Stimulated activated CD8-positive, alpha-beta memory T cell treated with anti-CD3 and anti-CD28 coated beads, Interleukin-12 subunit alpha, Interleukin-12 subunit beta, amount 100 ng/mL, for 4 hours (primary cell): ENCODE data around the gene DIPK1C.

Experiments used
- DNase-seq: peaks from one replicate; pipeline ENCODE4 v3.0.0-alpha.2; 2020; ENCODE audit warnings: low read depth

DIPK1C gene

GRCh38 chr18:74451148-74451547 is 6.0 kb downstream of the DIPK1C start:
- no peak for DNase-seq

GRCh38 chr18:74450626-74451025 is 6.5 kb downstream of the DIPK1C start:
- DNase-seq, result no peak

- DNase-seq, result no peak
These were observed 9.5 kb downstream of the DIPK1C start for GRCh38 chr18:74447404-74448152.

GRCh38 chr18:74446631-74447403 is 10.3 kb downstream of the DIPK1C start:
- DNase-seq, result no peak

- DNase-seq, result no peak
These were observed 10.9 kb downstream of the DIPK1C start for GRCh38 chr18:74446178-74446577.

- DNase-seq, result no peak
These were observed 11.5 kb downstream of the DIPK1C start for GRCh38 chr18:74445585-74445984.

GRCh38 chr18:74444104-74444503 is 13.0 kb downstream of the DIPK1C start:
- no peak for DNase-seq

- DNase-seq, result no peak
These were observed 16.2 kb downstream of the DIPK1C start for GRCh38 chr18:74440808-74441427.

- no peak for DNase-seq
These were observed 19.0 kb downstream of the DIPK1C start for GRCh38 chr18:74438091-74438490.

- no peak for DNase-seq
These were observed 20.8 kb downstream of the DIPK1C start for GRCh38 chr18:74436158-74436769.

- no peak for DNase-seq
These were observed 21.4 kb downstream of the DIPK1C start for GRCh38 chr18:74435740-74436139.

- no peak for DNase-seq
These were observed 22.6 kb downstream of the DIPK1C start for GRCh38 chr18:74434466-74434865.

GRCh38 chr18:74430806-74431571 is 26.1 kb downstream of the DIPK1C start:
- no peak for DNase-seq

GRCh38 chr18:74430231-74430630 is 26.9 kb downstream of the DIPK1C start:
- DNase-seq, result no peak

GRCh38 chr18:74429096-74429495 is 28.0 kb downstream of the DIPK1C start:
- no peak for DNase-seq

- DNase-seq, result no peak
These were observed 29.5 kb downstream of the DIPK1C start for GRCh38 chr18:74427442-74428112.

- DNase-seq, result no peak
These were observed 31.2 kb downstream of the DIPK1C start for GRCh38 chr18:74425876-74426275.

GRCh38 chr18:74425161-74425560 is 31.9 kb downstream of the DIPK1C start:
- DNase-seq, result no peak

- no peak for DNase-seq
These were observed 34.6 kb downstream of the DIPK1C start for GRCh38 chr18:74422541-74422940.

- no peak for DNase-seq
These were observed 36.2 kb downstream of the DIPK1C start for GRCh38 chr18:74420926-74421325.

- DNase-seq, result no peak
These were observed 36.6 kb downstream of the DIPK1C start for GRCh38 chr18:74420481-74420880.
